Measurements from ENCODE around the gene MBNL3.

DNA sequence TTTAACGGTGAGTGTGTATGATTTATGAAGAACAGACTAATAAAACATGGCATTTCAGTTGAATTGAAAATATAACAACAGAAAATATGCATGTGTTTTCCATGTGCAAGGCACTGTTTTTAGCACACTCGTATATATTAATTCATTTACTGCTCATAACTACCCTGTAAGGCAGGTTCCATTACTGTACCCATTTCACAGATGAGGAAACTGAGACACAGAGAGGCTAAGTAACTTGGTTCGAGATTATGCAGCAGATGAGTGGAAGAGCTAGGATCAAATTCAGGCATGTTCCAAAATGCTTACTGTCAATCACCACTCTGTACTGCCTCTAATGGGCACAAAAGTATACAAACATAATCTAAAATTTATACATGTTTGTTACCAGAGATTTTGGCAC lies 20.4 kb downstream of the MBNL3 start:
- TF ChIP-seq GATA3 (IDR thresholded peaks at IDR 0.05; ENCODE audit: low read depth, low read length) (no peak), GATA2 (IDR thresholded peaks at IDR 0.05; ENCODE audit: low read depth, low read length) (no peak)
